NCI-H2107 treated with DMSO at 0.1 percent for 48 hours (cell line): ENCODE results near the gene SH3BP4.

Experiments used
- DNase-seq: peaks from one replicate; lab custom pipeline; 2025; ENCODE audit not compliant: unreplicated experiment; lab: John Stamatoyannopoulos, UW

SH3BP4 gene

DNA sequence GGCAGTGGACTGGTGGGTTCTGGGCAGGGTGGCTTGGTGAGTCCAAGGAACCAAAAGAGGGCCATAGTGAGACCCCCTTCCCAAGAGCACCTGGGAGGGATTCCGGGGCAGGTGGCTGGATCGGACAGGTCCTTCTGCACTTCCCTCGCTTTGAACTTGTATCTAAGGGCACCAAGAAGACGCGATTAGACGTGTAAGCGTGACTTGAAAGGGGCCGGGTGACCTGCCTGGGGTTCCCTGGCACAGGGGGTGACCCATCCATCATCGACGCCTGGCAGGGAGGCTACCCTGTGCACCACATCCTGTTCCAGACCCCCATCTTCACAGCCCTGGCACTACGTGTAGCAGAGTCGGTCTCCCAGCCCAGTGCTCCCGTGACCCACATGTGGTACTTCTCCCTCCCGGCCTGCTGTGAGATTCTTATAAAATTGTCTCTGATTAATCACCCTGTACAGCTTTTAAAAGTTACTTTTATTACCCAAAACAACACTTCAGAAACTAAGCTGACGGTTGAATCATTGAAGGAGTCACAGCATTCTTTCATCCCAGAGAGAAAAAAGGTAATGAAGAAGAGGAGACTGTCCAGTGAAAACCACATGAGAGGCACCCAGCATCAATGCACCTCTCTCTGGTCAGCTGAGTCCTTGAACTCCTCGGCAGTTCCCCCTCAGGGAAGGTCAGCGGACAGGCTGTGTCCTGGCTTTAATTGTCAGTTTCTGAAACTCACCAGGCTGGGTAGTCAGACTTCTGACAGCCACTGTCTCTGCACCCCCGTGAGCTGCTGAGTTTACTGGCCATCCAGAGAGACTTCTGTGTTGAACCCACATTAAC, 13.0 kb downstream of the SH3BP4 start:
- DNase-seq: no peak

DNA sequence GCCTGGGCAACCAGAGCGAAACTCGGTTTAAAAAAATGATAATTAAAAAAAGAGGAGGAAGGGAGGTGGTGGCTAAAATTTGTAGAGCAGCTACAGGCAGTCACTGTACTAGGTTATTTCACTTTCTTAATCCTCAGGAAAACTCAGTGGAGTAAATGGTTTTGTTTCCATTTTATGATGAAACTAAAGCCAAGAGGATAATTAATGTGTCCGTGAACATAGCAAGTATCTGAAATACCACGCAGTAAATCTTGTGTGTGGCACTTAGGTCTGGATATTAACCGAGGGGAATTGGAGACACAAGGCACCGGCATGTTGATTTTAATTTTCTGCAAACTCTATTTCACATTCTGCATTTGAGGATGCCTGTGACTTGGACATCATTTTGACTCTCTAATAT, 14.5 kb downstream of the SH3BP4 start:
- no peak for DNase-seq

DNA sequence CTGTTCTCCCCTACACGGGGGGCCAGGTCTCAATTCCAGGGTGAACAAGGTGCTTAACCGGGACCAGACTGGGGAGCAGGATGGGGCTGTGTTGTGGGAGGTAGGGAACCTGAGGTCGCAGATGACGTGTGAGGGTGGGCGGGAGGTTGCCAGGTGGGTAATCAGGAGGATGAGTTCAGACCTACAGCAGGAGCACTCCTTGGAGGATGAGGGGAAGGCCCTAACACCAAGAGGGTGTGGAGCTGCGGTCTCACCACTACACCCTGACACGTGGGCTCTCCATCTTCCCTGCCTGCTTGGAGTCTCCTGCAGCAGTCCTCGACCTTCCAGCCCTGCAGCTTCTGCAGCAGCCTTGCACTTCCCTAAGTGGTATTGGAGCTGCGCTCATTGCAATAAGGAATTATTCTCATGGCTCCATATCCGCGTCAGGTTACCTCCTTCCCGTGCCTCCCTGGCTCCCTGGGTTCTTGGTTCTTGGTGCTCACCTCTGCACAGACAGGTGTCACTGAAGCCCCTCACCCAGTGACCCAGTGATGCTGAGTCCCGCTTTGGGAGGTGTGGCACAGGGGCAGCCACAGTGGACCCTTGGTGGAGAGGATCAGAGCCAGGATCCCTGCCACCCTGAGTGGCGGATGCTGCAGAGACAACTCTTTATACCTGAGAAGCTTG, 15.5 kb downstream of the SH3BP4 start:
- no peak for DNase-seq

DNA sequence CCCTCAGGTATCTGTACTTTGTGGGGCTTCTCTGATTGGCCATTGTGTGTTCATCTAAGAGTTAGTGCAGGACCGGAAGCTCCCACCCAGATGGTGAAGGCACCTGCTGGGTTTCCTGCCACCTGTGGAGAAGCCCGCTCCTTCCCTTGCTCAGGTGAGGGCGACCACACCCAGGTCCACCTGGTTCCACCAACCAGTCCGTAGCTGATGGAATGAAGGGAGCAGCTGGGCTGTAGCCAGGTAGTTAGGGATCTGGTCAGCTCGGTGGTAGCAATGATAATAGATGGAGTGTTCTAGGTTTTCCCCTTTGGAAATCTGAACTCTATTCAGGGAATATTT, 16.0 kb downstream of the SH3BP4 start:
- no peak for DNase-seq

DNA sequence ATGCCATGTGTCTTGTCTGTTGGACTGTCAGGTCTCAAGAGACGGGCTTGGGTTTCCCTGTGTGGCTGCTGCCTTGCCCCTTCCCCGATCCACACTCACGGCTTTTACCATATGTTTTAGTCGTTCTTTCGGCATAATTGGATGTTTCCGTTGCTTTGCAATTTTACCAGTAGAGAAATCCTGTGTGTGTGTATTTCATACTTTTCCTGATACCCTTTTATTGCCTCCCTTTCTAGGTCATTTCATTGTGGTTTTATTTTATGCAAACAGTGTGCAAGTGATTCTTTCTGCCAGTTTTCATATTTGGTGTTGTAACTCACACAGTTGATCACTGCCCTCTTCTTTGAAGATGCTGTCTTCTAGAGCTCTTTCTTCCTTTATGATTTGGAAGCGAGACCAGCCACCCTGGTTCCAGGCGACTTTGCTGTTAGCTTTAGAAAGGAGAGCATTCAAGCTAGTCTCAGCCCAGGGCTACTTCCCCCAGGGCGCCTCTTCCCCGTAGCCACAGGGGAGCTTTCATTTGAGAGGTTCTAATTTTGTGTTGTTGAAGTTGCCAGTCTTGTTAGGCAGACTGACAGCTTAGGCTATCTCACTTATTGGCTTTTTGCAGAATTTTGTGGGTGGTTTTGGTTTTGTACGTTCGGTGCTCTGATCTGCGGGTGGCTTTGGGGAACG, 17.0 kb downstream of the SH3BP4 start:
- DNase-seq: peak; percentile 43

DNA sequence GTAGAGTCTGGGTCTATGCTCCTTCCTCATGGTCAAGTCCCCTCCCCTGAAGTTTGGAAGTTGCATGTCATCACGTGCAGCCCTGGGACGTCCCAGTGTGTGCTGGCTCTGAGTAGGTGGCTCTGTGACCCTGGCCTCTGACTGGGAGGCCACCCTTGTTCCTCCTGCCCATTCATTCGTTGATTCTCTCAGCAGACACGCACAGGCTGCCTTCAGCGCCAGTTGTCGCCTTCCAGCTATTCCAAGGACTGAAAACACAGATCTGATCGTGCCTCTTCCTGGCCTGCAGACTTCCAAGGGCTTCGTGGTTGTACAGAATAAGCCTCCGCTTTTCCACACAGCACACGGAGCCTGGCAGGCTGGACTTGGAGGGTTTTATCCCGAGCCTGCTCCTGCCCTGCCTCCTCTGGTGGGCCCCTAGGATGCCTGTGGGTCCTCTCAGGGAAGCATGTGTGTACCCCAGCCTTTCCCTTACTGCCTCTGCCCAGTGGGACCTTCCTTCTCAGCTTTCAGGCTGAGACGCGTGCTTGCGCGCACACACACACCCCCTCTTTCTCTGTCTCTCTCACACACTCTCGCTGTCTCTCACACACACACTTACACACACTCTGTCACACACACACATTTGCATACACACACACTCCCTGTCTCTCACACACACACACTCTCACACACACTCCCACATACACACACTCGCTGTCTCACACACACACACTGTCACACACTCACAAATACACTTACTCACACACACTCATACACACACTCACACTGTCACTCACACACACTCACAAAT, 17.7 kb downstream of the SH3BP4 start:
- DNase-seq: no peak

DNA sequence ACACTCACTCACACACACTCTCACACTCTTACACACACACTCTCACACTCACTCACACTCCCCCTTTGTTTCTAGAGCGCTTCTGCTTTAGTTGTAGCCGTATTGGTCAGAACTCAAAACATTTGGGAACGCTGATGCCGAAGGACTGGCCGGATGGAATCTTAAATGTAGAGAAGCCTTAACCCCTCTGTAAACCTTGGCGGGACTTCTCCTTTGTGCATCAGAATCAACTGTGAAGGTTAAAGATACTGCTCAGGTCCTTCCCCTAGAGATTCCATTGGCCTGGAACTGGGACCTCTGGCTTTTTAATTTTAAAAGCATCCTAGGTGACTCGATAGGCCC, 18.3 kb downstream of the SH3BP4 start:
- DNase-seq: no peak

DNA sequence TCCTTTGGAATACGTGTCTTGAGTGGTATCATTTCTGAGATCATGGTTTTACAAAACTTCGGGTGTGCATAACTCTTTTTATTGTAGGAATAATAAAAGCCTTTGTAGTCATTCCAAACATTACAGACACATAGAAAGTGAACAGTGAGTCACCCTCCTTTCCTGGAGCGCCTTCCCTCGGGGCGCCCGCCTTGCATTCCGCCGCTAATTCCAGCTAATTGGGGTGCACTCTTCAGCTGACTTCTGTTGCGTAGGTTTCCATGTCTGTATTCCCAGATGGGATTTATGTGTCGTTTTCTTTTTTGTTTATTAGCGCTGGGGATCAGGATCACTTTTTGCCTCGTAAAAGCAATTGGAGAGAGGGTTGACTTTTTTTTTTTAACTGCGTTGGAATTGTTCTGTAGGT, 18.7 kb downstream of the SH3BP4 start:
- no peak for DNase-seq

DNA sequence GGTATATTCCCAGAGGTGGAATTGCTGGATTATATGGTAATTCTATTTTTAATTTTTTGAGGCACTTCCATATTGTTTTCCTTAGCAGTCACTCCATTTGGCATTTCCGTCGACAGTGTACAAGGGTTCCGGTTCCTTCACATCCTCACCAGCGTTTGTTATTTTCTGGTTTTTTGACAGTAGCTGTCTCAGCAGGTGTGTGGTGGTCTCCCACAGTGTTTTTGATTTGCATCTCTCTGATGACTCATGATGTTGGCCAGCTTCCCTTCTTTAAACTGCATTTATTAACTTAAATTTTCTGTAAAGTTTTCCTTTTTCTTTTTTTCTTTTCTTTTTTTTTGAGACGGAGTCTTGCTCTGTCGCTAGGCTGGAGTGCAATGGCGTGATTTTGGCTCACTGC, 19.7 kb downstream of the SH3BP4 start:
- no peak for DNase-seq

DNA sequence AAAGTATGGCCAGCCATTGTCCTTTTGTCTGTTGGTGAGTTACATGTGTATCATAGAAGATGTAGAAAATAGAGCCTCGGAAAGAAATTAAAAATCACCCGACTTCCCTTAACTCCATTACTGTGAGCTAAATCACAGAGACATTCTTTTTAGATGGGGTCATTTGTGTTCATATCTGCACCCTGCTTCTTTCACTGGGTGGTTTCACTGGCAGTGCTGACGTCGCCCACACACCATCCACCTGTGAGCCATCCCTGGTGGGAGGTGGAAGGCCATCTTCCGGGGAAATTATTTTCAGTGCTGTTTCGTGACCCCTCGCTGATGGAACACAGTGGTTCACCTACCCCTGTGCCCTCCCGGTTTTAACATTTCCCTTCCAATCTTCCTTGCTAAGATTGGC, 21.2 kb downstream of the SH3BP4 start:
- DNase-seq: no peak

DNA sequence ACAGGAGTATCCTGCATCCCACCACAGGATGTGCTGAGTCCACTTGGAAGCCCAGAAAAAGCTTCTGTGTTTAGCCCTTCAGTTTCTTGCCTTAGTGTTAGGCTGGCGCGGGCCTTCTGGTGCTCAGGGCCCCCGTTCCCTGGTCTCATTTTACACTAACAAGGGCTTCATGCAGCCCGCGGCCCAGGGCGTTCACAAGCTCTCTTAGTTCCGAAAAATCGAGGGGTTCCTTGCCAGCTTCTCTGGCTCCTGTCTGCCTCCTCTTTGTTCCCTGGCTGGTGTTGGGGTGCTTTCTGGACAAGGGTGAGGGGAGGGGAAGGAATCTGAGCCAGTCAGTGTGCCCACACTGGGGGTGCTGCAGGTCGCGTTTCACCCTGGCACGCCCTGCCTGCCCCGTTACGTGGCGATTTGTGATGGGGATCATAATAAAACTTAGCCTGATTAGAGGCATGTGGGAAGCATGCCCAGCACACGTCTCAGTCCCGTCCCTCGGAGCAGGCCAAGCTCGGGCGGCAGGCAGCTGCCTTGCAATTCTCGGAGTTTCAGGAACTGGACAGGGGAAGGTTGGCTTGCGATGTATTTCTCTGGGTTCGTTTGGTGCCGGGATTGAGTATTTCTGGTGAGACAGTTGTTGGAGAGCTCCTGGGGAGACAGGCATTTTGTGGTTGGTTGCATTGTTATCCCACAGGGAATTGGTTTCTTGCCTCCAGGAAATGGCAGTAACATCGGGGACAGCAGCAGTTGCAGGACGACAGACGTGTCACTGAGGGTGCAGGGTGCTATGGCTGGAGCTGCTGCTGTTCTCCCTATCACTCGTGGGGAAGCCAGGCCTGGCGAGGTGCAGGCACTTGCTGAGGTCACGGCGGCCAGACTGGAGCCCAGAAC, 22.9 kb downstream of the SH3BP4 start:
- peak; percentile 85 for DNase-seq

DNA sequence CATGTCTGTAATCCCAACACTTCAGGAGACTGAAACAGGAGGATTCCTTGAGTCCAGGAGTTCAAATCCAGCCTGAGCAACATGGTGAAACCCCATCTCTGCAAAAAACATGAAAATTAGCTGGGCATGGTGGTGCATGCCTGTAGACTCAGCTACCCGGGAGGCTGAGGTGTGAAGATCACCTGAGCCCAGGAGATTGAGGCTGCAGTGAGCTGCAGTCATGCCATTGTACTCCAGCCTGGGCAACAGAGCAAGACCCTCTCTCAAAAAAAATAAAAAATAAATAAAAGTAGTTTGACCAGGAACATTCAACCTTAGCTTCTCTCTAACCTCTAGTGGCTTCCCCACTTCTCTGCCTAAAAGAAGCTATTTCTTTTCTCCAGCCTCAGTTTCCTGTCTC, 23.8 kb downstream of the SH3BP4 start:
- no peak for DNase-seq

DNA sequence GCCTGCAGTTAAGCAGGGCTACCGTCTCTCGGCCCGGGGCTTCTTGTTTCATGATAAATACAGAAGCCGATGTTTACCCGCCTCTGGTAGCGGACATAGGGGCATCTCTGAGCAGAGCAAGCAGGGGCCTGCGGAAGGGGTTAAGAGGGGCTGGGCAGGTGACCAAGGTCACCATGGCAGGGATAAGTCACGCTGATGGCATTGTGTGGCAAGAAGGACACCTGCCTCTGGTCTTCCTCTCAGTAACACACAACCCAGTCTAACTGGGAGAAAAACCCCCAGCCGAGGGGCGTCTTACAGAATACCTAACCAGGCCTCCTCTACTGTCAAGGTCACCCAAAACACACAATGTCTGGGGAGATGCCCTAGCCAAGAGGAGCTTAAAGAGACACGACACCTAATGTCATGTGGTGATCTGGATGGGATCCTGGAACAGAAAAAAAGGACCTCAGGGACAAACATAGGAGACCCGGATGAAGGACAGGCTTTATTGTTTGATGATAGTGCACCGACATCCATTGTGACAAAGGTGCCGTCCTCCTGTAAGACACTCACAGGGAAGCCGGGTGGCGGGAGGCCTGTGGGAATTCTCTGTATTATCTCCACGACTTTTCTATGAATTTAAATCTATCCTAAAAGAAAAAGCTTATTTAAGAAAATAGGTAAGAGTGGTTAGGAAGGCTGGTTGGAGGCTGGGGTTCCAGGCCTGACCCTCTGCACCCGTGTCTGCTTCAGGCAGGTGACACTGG, 24.8 kb downstream of the SH3BP4 start:
- no peak for DNase-seq

DNA sequence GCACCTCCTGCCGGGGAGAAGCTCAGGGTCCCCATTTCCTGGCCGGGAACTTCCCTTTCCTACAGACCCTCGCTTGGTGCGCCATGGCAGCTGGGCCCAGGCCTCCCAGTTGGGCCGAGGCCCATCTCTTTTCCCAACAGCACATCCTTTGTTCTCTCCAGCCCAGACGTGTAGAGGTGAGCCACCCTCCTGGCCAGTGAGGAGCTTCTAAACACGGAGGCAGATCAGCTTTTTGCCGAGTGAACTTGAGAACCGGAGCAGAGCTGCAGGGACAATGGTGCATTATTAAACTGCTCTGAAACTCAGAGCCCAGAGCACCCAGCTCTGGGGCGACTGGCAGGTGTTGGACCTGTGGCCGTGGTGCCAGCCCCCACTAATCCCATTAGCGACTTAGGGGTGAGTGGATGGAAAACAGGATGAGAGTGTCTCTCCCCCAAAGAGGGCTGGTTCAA, 25.4 kb downstream of the SH3BP4 start:
- peak; percentile 97 for DNase-seq

DNA sequence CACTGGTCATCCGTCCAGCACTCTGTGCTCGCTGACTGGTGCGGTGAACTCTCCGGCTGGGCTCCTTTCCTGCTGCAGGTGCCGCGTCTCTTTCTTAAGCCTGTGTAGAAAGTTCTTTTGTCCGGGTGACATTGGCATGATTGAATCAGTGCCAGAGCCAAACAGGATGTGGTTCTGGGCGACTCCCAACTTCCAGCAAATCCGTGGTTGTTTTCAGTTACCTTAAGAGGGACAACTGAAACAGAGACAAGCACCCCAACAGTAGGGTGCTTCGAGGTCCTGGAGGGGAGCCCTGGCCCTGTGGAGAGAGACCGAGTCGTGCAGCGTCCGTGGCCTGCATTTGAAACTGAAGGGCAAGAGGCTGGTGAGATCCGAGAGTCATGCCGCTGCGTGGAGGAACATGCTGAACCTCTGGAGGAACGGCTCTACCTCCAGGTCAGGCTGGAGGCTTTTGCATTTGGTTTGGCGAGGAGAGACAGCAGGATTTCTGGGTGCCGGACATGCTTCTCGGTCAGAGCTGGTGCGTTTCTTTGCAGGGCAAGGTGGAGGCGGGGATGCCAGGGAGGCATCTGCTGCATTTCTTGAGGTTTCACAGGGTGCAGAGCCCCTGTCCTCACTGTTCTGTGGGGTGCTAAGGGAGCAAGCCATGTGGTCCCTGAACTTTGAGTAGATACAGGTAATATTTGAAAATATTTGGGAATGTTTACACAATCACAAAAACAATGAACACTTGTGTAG, 26.8 kb downstream of the SH3BP4 start:
- DNase-seq: no peak

DNA sequence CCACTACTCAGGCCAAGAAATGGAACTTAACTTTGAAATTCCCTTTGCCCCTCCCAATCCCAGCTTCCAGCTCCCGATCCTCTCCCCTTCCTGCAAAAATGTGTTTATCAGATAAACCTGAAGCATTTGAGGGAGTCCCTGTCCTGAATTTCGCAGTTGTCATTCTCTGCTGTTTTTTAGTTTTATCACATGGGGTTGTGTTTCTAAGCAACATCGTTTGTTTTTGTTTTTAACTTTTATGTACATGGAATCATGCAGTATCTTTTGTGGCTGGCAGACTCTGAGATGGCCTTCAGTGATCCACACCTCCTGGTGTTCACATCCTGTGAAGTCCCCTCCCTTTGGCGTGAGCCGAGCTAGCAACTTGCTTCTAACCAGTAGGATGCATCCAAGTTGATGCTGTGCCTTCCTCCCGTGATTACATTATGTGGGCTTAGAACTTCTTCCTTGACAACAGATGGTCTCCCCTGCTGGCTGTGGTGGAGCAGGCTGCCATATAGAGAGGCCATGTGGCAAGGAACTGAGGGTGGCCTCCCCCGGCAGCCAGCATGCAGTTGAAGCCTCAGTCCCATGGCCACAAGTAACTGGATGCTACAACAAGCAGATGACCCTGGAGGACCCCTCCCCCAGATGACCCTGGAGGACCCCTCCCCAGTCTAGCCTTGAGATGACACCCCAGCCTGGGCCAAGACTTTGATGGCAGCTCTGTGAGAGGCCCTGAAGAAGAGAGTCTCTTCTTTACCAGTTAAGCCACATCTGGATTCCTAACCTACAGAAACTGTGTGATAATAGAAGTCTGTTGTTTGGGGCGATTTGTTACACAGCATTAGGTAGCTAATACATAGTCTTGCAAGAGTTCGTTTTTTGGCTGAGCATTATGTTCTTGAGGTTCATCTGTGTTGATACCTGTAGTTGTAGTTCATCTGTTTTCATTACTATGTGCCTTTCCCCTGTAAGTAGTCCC, 27.7 kb downstream of the SH3BP4 start:
- no peak for DNase-seq

DNA sequence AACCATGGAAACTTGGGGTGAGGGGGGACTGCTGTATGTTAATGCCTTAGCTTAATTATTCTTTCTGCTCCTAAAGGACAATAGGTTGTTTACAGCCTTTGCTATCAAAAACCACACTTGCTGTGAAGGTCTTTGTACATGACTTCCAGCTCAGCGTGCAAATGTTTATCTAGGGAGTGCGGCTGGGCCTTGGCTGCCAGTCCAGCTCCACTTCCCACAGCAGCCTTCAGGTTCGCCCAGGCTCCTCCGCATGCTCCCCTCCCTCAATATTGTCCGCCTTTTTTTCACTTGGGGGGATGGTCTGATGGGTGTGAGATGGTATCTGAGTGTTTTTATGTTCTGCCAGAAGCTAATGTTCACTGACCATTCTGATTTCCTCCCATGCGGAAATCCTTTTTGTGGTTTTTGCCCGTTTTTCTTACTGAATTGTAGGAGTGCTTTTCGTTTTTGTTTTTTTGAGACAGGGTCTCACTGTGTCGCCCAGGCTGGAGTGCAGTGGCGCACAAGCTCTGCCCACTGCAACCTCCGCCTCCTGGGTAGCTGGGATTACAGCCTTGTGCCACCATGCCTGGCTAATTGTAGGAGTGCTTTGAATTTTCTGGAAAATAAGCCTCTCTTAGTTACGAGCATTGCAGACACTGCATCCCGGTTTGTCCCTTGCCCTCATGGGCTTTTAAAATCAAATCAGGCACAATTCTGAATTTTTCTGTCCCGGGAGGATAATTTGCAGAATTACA, 28.8 kb downstream of the SH3BP4 start:
- DNase-seq: peak; percentile 94
